Fibroblast of lung (primary cell): Measurements from ENCODE around the gene FZR1.

Source experiments
- CTCF ChIP-seq, 2 donors: IDR thresholded peaks in 1 of 2; conservative IDR thresholded peaks in 1 of 2; 1 replicate in 1 of 2; 2 replicates in 1 of 2; pipeline ENCODE4 v1.5.1; 2011 to 2012; ENCODE audit warnings: low read length in 2 of 2, control low read depth in 1 of 2, inconsistent platforms in 1 of 2, low read depth in 1 of 2, mild to moderate bottlenecking in 1 of 2
- EZH2 ChIP-seq: IDR thresholded peaks from 2 replicates; pipeline ENCODE4 v1.5.1; 2012; ENCODE audit warnings: low read length, control low read depth, mild to moderate bottlenecking; ENCODE audit errors: missing control alignments

- TF ChIP-seq CTCF (conservative IDR thresholded peaks at IDR 0.05 in 1 of 2, IDR thresholded peaks at IDR 0.05 in 1 of 2; ENCODE audit: low read depth in 1 of 2, low read length in 2 of 2) (no peak), EZH2 (no peak)
Observed at GRCh38 chr19:3537438-3538240, 31.5 kb downstream of the FZR1 start.
